Natural killer cell (primary cell): ENCODE results near the gene ATG2A. TPM values are rescaled to one million over a fixed set of nuclear protein-coding genes. Genes with fewer than 3 reads are reported as not detected.

Experiments
- ATAC-seq, 3 donors: fragments of 150-1000 bp in 2 of 3; fragments of 200-7000 bp in 1 of 3; cut with Tn5 transposase; 1 replicate in 1 of 3; 2 replicates in 2 of 3; pipeline ENCODE4 v1.10.0; 2021; ENCODE audit warnings: mild to moderate bottlenecking in 2 of 3, moderate library complexity in 2 of 3
- DNase-seq, 2 donors: peaks; one replicate each; pipeline versions ENCODE4 v3.0.0 to v3.0.0-alpha.2; 2013 to 2021; ENCODE audit warnings: mixed read lengths in 1 of 2
- H3K27ac ChIP-seq: one replicate; pipeline ENCODE4 v1.5.1; 2013; ENCODE audit warnings: mild to moderate bottlenecking, low read length
- H3K27me3 ChIP-seq: one replicate; pipeline ENCODE4 v1.6.1; 2013; ENCODE audit warnings: low read length; ENCODE audit not compliant: control insufficient read depth, insufficient read depth
- H3K36me3 ChIP-seq: one replicate; pipeline ENCODE4 v1.6.1; 2013; ENCODE audit warnings: low read length; ENCODE audit not compliant: control insufficient read depth, insufficient read depth
- H3K4me1 ChIP-seq: one replicate; pipeline ENCODE4 v1.6.1; 2013; ENCODE audit warnings: low read length; ENCODE audit not compliant: control insufficient read depth, insufficient read depth
- H3K4me3 ChIP-seq: one replicate; pipeline ENCODE4 v1.5.1; 2013; ENCODE audit warnings: low read length
- H3K9me3 ChIP-seq: one replicate; pipeline ENCODE4 v1.6.1; 2013; ENCODE audit warnings: low read length; ENCODE audit not compliant: control insufficient read depth, insufficient read depth
- H3K27ac Mint-ChIP-seq, 2 donors: one replicate each; pipeline ENCODE4 v1.8.0; 2022; ENCODE audit warnings: mild to moderate bottlenecking in 2 of 2, mixed read lengths in 2 of 2, moderate library complexity in 1 of 2
- H3K27me3 Mint-ChIP-seq, 2 donors: one replicate each; pipeline ENCODE4 v1.8.0; 2022; ENCODE audit warnings: low read depth in 2 of 2, mixed read lengths in 2 of 2
- H3K36me3 Mint-ChIP-seq: one replicate; pipeline ENCODE4 v1.8.0; 2022; ENCODE audit warnings: mixed read lengths
- H3K4me1 Mint-ChIP-seq, 2 donors: one replicate each; pipeline ENCODE4 v1.8.0; 2022; ENCODE audit warnings: mixed read lengths in 2 of 2
- H3K4me3 Mint-ChIP-seq: one replicate; pipeline ENCODE4 v1.8.0; 2022; ENCODE audit warnings: mild to moderate bottlenecking, moderate library complexity, mixed read lengths
- H3K9me3 Mint-ChIP-seq, 2 donors: one replicate each; pipeline ENCODE4 v1.8.0; 2022; ENCODE audit warnings: mixed read lengths in 2 of 2
- CTCF ChIP-seq: fragments of 200-600 bp; IDR thresholded peaks from one replicate; pipeline ENCODE4 v1.8.0; 2022; ENCODE audit warnings: antibody characterized with exemption
- WGBS: methylation state at CpG from one replicate; pipeline ENCODE4 v1.1.7; 2013; ENCODE audit warnings: missing lambda C conversion rate; ENCODE audit not compliant: insufficient coverage; 5-methylcytosine and 5-hydroxymethylcytosine counted together
- intact Hi-C: fragments of 100-400 bp; cut with micrococcal nuclease; formaldehyde crosslinking; loops from one replicate; pipeline ENCODE4 v1.14.2; 2022
- total RNA-seq, 4 donors: library from RNA; stranded (reverse); fragments of 120-200 nt in 1 of 4; gene quantifications; one replicate each; pipeline versions ENCODE4 v1.2.3 to v1.2.4, GENCODE V29; 2013 to 2022

The ATG2A gene
- total RNA-seq, 3 donors from 2014 or later (not counting 1 experiment from before 2014, with no cell fraction given) = 165 to 321 (median 259) TPM

GRCh38 chr11:64883575-64883974 lies 33.4 kb downstream of the ATG2A start:
- Mint-ChIP-seq H3K9me3 (no peaks in the 10 kb centered on the region), H3K4me3 (no peak overlapping the region), H3K27ac (no peak overlapping the region), H3K27me3 (no peaks in the 10 kb centered on the region), H3K4me1 (peaks cover 34 to 51% of the 10 kb centered on the region in 2 donors), H3K36me3 (no peaks in the 10 kb centered on the region)
- peaks cover 39% of the 10 kb centered on the region for H3K4me1 ChIP-seq
- TF ChIP-seq CTCF = no peak
- WGBS = 96% methylated on average over 5 of the region's 5 CpGs
- intact Hi-C loops = no loop called here
- H3K27me3 ChIP-seq = no peaks in the 10 kb centered on the region
- H3K4me3 ChIP-seq = no peak overlapping the region
- no peaks in the 10 kb centered on the region for H3K36me3 ChIP-seq
- DNase-seq (no peak), ATAC-seq (no peak)
- H3K9me3 ChIP-seq = no peaks in the 10 kb centered on the region
- H3K27ac ChIP-seq = no peak overlapping the region

GRCh38 chr11:64882243-64882642 lies 34.8 kb downstream of the ATG2A start:
- peaks cover 29 to 49% of the 10 kb centered on the region in 2 donors for H3K4me1 Mint-ChIP-seq
- H3K4me3 Mint-ChIP-seq = no peak overlapping the region
- Histone ChIP-seq H3K4me3 (no peak overlapping the region), H3K27ac (no peak overlapping the region), H3K36me3 (no peaks in the 10 kb centered on the region), H3K27me3 (no peaks in the 10 kb centered on the region), H3K9me3 (no peaks in the 10 kb centered on the region), H3K4me1 (peaks cover 31% of the 10 kb centered on the region)
- TF ChIP-seq CTCF = no peak
- no peak overlapping the region for H3K27ac Mint-ChIP-seq
- H3K27me3 Mint-ChIP-seq = no peaks in the 10 kb centered on the region
- no peaks in the 10 kb centered on the region for H3K9me3 Mint-ChIP-seq
- no peaks in the 10 kb centered on the region for H3K36me3 Mint-ChIP-seq
- ATAC-seq (no peak), DNase-seq (no peak)
- intact Hi-C loops = no loop called here
- WGBS = 92% methylated on average over 5 of the region's 5 CpGs

GRCh38 chr11:64881476-64881875 lies 35.5 kb downstream of the ATG2A start:
- intact Hi-C loops = no loop called here
- ATAC-seq (no peak), DNase-seq (no peak)
- no peak overlapping the region for H3K4me3 Mint-ChIP-seq
- 96% methylated on average over 8 of the region's 8 CpGs for WGBS
- Histone ChIP-seq H3K4me1 (peaks cover 39% of the 10 kb centered on the region), H3K9me3 (no peaks in the 10 kb centered on the region), H3K36me3 (peaks cover 2% of the 10 kb centered on the region), H3K27ac (no peak overlapping the region), H3K4me3 (no peak overlapping the region), H3K27me3 (no peaks in the 10 kb centered on the region)
- H3K4me1 Mint-ChIP-seq = peaks cover 35 to 55% of the 10 kb centered on the region in 2 donors
- no peak for TF ChIP-seq CTCF
- H3K27ac Mint-ChIP-seq = peak overlapping the region; percentile 95
- H3K27me3 Mint-ChIP-seq = no peaks in the 10 kb centered on the region
- no peaks in the 10 kb centered on the region for H3K36me3 Mint-ChIP-seq
- no peaks in the 10 kb centered on the region for H3K9me3 Mint-ChIP-seq

- 59% methylated on average over 13 of the region's 14 CpGs for WGBS
- Histone ChIP-seq H3K36me3 (peaks cover 7% of the 10 kb centered on the region), H3K27me3 (no peaks in the 10 kb centered on the region), H3K4me1 (peaks cover 50% of the 10 kb centered on the region), H3K4me3 (no peak overlapping the region), H3K9me3 (no peaks in the 10 kb centered on the region), H3K27ac (peak overlapping the region; percentile 96)
- Mint-ChIP-seq H3K4me1 (peaks cover 40 to 60% of the 10 kb centered on the region in 2 donors), H3K36me3 (no peaks in the 10 kb centered on the region), H3K27me3 (no peaks in the 10 kb centered on the region), H3K4me3 (peak overlapping the region; percentile 98), H3K9me3 (no peaks in the 10 kb centered on the region), H3K27ac (peak overlapping the region; percentile 95)
- DNase-seq (peak in 1 of 2 donors; percentile 75), ATAC-seq (no peak)
- intact Hi-C loops = loop anchor here (1.0 kb wide), 1 partner anchor 21 kb away; no protein-coding TSS in a partner anchor
- no peak for TF ChIP-seq CTCF
Measured at GRCh38 chr11:64880240-64881001, 36.6 kb downstream of the ATG2A start.
